Measurements from ENCODE around the gene ESPNL. TPM values are rescaled to one million over a fixed set of nuclear protein-coding genes. Genes with fewer than 3 reads are reported as not detected.

The ESPNL gene
- total RNA-seq, 1 experiment from 2014 or later: 1.1 TPM

GRCh38 chr2:238087211-238087610, 12.9 kb upstream of the ESPNL start:
- no peaks in the 10 kb centered on the region; the same call in 1 of the 2 replicates for H3K9me3 Mint-ChIP-seq
- CTCF ChIA-PET: interaction anchor here (1.0 kb wide), 1 partner anchor 52 kb away, joined by 3 read pairs; no protein-coding TSS in a partner anchor
- H3K27me3 Mint-ChIP-seq (ENCODE audit: low read depth): no peaks in the 10 kb centered on the region

GRCh38 chr2:238090887-238091286, 9.3 kb upstream of the ESPNL start:
- ChIA-PET POLR2A (no interaction called here), CTCF (no interaction called here)
- peaks cover 33% of the 10 kb centered on the region for H3K36me3 Mint-ChIP-seq
- no peak overlapping the region; the same call in 1 of the 2 replicates for H3K27ac Mint-ChIP-seq
- no peaks in the 10 kb centered on the region for H3K9me3 Mint-ChIP-seq
- H3K4me3 Mint-ChIP-seq: no peak overlapping the region
- DNase-seq (ENCODE audit: low spot score) (no peak), ATAC-seq (no peak)
- H3K4me1 Mint-ChIP-seq: peaks cover 20% of the 10 kb centered on the region
- no peaks in the 10 kb centered on the region for H3K27me3 Mint-ChIP-seq (ENCODE audit: low read depth)
- TF ChIP-seq MLX (CRISPR knock-in tag; IDR thresholded peaks at IDR 0.05): no peak
- no peak for TF ChIP-seq STAT6 (CRISPR knock-in tag; conservative IDR thresholded peaks at IDR 0.05; ENCODE audit: low read depth)
- TF ChIP-seq ATF2 (CRISPR knock-in tag; IDR thresholded peaks at IDR 0.05; ENCODE audit: borderline replicate concordance, low read depth): no peak
- no peak for TF ChIP-seq JUN (CRISPR knock-in tag; IDR thresholded peaks at IDR 0.05)
- no peak for TF ChIP-seq ATF1 (CRISPR knock-in tag; IDR thresholded peaks at IDR 0.05)
- no peak for TF ChIP-seq SMAD3 (CRISPR knock-in tag; IDR thresholded peaks at IDR 0.05; ENCODE audit: borderline replicate concordance)
- TF ChIP-seq MAX (CRISPR knock-in tag; IDR thresholded peaks at IDR 0.05): no peak
- TF ChIP-seq MXD4 (CRISPR knock-in tag; IDR thresholded peaks at IDR 0.05; ENCODE audit: borderline replicate concordance): no peak
- TF ChIP-seq NR3C1 (CRISPR knock-in tag; conservative IDR thresholded peaks at IDR 0.05; ENCODE audit: low read depth): no peak

More at GRCh38 chr2:238087211-238087610, 12.9 kb upstream of the ESPNL start:
- no peaks in the 10 kb centered on the region for H3K4me1 Mint-ChIP-seq
- POLR2A ChIA-PET: no interaction called here
- H3K4me3 Mint-ChIP-seq: no peak overlapping the region
- ATAC-seq: no peak
- no peak for DNase-seq (ENCODE audit: low spot score)
- H3K27ac Mint-ChIP-seq: no peak overlapping the region
- peaks cover 58% of the 10 kb centered on the region for H3K36me3 Mint-ChIP-seq
- TF ChIP-seq PRRX2 (CRISPR knock-in tag; IDR thresholded peaks at IDR 0.05) (no peak), E2F1 (CRISPR knock-in tag; IDR thresholded peaks at IDR 0.05) (no peak), ZNF232 (CRISPR knock-in tag; IDR thresholded peaks at IDR 0.05) (no peak), KAT7 (CRISPR knock-in tag; IDR thresholded peaks at IDR 0.05; ENCODE audit: borderline replicate concordance) (no peak), ZNF532 (CRISPR knock-in tag; IDR thresholded peaks at IDR 0.05; ENCODE audit: borderline replicate concordance) (no peak), ELF4 (CRISPR knock-in tag; IDR thresholded peaks at IDR 0.05; ENCODE audit: low read depth) (no peak), ERG (CRISPR knock-in tag; IDR thresholded peaks at IDR 0.05) (no peak), CREM (CRISPR knock-in tag; IDR thresholded peaks at IDR 0.05) (no peak), NR2C2 (CRISPR knock-in tag; IDR thresholded peaks at IDR 0.05) (no peak), TEAD4 (CRISPR knock-in tag; IDR thresholded peaks at IDR 0.05) (no peak), SMAD3 (CRISPR knock-in tag; IDR thresholded peaks at IDR 0.05; ENCODE audit: borderline replicate concordance) (no peak)

All from WTC11 (cell line).